GM19467 (cell line): ENCODE data around the gene EVX1.

ENCODE experiments used
- ATAC-seq: cut with Tn5 transposase; IDR thresholded peaks from one replicate; pipeline ENCODE4 v1.9.1; 2021; ENCODE audit warnings: mild to moderate bottlenecking, moderate library complexity; ENCODE audit not compliant: unreplicated experiment

Gene EVX1

DNA sequence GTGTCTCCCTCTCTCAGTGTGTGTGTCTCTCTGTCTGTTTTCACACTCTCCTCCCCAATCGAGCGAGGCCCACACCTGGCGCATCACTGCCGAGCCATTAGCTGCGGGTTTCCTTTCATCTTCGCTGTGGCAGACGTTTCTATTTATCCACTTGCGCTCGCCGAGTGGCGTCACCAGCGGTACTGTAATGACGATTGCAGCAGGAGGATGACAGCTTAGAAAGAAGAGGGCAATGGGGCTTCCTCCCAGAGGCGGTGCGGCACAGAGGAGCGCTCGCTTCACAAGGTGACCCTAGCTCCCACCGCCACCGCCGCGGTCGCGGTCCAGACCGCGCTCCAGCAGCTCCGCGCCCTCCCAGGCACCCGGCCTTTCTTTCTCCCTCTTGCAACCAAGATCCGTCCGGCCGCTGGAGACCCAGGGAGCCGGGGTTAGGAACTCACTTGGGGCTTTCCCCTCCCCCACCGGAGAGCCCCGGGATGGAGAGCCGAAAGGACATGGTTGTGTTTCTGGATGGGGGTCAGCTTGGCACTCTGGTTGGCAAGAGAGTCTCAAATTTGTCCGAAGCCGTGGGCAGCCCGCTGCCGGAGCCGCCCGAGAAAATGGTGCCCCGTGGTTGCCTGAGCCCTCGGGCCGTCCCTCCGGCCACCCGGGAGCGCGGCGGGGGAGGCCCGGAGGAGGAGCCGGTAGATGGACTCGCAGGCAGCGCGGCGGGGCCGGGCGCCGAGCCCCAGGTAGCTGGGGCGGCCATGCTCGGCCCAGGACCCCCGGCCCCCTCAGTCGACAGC lies at the start of gene EVX1:
TSS of gene EVX1 (plus strand) at position 248 of the 785 bp plus-strand sequence. CDS start at position 477, 229 bp downstream.
- ATAC-seq = no peak

DNA sequence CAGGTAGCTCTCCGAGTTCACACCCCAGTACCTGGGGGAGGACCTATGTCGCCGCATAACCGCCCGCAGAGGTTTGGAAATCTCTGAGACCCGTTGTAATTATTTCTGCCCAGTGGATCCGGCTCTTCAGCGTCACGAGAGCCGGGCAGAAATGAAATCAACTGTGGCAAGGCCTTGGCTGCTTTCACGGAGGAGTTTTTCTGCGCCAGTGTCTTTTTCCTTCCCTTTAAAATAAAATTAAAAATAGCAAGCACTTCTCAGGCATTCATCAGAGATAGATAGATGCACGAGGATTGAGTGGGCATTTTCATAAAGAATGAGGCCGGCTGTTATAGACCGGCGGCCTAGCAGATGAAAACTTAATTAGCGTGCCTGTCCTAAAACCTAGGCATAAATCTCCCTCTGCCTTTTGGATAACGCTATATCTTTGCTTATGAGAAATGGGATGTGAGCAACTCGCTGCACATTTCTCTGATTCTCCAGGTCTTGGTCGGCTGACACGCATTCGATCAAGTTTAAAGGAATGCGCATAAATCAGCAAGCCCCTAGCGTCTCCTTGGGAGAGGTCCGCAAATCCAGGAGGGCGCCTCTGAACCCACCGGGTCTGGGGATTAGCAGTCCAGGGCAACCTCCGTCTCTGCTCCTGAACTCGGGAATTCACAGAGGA lies 49.1 kb upstream of the EVX1 start:
- ATAC-seq = no peak

DNA sequence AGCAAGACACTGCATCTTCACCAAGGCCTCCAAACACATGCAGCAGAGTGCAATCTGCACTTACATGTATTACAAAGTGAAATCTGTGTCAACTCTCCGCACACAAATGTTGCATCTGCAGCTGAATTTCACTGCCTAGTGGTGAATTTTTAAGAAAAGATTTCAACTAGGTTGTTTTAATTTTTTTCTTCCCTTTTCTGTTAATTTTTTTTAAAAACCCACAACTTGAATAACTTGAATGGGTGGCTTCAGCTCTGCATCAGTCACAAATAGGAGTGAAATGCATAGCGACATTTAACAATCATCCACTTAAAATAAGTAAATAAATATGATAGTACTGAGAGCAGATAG lies 48.6 kb upstream of the EVX1 start:
- no peak for ATAC-seq

DNA sequence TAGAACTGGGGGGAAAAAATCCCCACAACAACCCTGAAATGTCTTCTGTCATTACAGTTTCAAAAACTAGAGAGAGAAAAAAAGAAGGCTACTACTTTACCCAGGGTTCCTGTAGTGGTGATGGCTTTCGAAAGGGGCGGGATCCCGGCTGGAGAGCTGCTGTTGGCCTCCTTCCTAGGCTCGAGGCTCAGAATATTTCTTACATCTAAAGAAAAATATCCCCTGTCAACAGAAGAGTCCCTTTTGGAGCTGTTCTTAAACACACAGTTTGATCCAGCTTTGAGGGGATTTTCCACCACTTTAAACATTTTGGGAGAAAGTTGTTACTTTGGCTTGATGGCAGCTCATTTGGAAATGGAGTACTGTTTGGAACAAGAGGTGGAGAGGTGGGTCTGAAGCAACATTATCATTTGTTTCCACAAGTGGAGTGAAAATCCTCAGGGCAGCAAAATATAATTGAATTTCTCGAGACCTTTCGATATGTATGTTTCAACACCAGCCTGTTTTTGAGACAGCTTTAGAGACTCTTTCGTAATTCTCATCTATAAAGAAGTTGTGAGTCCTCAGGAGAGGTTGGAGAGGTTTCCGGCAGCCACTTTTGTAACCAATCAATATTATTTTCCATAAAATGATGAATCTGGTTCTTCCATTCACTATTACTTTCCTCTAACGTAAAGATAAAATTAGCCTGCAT lies 47.8 kb upstream of the EVX1 start:
- no peak for ATAC-seq

DNA sequence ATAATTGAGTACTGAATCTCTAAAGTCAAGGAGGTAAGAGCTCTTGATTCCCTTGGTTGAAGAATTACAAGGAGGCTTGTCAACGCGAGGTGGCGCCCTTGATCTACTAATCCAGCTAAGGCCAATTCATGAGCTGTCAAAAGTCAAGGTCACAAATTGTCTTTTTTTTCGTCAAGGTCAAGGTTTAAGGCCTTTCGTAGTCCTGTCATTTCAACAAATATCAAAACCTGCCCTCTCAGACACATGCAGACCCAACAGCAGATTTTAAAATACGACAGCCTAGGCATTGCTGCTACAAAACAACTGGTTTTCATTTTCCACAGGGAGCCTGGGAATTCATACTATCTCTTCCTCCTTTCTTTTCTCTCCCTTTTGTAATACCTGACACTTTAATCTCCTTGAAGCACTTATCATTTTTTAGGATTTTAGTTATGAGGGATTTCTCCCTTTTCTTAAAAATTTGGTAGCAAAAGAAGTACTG lies 46.3 kb upstream of the EVX1 start:
- no peak for ATAC-seq

DNA sequence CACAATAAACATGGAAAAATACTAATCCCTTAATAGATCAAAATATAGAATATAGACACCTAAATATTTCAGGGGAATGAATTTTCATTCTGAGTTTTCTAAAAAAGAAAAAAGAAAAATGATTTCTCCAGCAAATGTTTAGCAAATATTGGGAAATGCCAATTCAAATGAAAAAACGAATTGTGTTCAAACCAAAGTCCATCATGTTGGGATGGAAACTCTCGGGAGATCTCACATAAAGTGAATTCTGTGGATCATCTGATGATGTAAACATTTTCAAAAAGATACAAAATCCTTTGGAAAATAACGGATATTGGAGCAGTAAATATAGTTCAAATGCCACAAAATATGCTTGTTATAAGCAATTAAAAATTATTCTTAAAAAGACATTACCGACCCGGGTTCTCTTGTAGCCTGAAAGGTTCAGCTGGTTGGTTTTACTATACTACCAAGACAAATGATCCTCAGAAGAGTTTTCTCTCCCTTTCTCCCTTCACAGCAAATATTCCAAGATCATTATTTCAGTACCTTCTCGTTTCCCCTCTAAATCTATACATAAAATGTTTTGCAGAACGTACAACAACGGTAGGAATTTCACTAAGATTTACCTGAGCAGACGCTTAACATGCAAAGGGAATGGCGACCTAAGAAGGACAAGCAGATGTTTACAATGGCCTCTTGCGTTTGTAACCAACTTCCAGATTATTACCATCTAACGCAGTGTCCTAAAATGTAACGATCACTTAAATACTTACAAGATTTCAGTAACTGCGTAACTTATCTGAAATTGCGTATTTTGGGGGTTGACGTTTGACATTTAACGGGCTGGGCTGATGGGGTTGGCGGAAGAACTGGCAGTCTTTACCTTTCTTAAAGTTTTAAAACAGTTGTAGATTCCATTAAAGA lies 45.2 kb upstream of the EVX1 start:
- ATAC-seq = no peak

DNA sequence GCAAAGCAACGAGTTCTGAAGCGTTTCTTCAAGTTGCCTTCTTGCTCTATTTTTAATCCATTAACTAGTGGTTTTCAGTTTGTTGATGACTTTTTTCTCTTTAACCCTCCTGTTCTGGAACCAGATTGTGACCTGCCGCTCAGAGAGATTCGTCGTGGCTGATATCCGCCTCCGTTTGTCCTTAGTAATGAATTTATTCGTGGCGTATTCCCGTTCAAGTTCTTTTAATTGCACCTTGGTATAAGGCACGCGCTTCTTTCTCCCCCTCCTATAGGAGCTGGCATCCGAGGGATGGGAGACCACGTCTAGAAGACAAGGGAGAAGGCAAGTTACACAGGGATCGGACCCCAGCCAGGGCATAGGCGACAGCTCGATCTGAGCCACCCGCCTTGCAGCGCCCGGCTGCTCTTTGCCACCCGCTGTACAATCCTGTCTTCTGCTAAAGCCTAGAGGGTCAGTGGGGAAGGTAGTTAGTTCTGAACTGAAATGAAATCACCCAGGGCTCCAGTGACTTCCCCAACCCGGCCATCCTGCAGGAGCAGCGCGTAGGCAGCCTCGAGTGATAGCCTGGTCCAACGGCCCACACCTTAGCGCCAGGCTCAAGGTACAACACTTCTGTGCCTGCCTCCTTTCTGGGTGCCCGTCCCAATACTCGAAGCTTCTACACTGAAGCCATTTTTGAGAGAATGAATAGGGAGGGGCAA lies 44.3 kb upstream of the EVX1 start:
- ATAC-seq = no peak

DNA sequence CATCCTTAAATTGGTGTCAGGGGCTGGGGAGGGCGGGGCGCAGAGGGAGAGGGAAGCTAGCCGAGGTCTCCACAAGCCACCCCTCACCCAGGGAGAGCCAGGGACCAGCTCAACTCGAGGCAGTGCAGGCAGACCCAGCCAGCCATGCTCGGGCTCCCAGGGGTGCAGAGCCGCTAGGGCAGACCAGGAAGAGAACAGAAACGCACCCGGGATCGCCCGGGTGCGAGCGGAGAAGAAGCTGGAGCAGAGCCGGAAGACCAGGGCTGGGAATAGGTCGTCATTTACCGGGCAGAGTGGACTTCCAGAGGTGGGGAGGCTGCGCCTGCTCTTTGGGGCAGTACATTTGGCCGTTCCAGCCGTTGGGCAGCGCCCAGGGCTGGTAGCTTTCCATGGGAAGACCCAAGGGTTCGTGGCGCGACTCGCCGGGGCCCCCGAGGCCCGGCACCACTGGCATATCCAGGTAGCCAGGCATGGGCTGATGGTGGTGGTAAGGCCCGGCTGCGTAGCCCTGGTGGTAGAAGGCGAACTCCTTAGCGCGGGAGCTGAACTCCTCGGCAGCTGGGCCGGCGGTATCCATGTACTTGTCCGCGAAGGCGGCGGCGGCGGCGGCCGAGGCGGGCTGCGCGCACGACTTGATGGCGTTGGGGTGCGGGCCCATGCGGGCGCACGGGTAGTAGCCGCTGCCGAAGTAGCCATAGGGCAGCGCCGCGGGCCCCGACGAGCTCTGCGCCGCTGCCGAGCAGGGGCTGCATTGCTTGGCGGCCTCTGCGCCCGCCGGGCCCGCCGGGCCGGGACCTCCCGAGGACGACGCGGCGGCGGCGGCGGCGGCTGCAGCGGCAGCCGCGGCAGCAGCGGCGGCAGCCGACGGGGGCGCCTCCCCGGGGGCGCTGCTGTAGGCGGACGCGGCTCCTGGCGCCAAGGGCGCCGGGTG lies 43.5 kb upstream of the EVX1 start:
- no peak for ATAC-seq

DNA sequence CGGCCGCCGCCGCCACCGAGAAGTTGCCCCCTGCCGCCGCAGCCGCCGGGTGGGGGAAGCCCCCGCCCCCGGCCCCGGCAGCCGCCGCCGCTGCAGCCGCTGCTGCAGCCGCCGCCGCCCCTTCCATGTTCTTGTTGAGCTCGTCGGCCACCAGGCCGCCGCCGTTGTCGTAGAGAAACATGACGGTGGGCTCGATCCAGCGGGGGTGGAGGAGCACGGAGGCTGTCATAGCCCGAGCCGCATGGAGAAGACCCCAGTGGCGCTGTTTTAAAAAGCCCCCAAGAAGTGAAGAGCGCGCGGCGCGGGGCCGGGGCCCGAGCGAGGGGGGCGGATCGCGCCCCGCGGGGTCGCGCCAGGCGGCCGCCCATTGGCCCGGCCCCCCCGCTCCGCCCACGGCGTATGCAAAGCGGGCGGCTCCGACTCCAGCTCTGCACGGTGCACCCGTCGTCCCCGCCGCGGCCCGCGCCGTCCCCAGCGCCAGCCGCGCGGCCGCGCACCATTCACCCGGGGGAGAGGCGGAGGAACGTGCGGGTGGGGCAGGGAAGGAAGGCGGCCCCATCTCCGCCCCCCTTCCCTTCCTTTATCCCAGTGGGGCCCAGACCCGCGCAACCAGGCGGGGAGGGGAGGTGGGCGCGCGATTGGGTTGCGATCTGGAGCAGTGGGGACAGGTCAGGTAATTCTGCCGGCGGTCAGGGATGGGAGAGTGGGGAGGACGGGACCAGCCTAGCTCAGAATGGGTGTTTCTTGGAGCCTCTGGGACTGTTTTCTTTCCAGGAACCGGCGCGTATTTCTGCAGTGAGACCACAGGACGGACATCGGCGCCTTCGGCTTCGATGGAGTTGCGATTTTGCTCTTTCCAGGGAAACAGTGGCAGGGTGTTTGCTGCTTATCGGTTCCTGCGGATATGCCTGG lies 42.5 kb upstream of the EVX1 start, which contains the start of gene HOXA13:
TSS of gene HOXA13 (minus strand) at position 243 of the 912 bp plus-strand sequence. CDS start at position 229, 14 bp downstream.
- no peak for ATAC-seq

DNA sequence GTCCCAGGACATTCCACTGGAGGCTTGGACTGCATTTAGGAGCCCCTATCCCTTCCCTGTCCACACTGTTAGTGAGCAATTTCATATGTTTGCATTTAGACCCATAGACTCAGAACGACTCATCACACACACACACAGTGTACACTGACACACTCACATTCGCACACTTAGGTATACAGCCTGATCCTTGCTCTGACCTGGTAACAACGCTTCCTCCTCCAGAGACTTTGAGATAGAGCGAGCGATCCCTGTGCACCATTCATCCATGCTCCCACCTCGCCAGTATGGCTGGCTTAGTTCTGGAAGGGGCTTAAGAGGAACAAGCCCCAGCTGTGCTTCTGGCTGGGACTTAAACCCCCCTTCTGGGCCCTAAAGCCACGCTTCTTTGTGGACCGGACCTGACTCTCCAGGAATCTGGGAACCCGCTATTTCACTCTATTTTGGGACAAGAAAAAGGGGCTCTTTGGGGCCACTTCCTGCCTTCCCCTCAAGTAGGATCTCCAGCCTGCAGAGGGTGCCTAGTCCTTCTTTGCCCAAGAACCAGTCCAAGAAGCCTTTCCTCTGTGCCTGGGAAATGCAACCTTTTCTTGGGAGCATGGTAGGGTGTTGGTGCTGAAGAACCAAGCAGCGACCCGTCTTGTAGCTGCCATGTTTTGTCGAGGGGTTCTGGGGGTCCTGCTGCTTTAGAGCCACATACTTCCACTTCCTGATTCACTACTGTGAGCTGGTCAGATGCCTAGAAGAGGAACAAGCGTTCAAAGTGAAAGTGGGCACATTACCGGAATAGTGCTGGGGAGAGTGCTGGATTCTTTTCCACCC lies 41.6 kb upstream of the EVX1 start:
- ATAC-seq = no peak

DNA sequence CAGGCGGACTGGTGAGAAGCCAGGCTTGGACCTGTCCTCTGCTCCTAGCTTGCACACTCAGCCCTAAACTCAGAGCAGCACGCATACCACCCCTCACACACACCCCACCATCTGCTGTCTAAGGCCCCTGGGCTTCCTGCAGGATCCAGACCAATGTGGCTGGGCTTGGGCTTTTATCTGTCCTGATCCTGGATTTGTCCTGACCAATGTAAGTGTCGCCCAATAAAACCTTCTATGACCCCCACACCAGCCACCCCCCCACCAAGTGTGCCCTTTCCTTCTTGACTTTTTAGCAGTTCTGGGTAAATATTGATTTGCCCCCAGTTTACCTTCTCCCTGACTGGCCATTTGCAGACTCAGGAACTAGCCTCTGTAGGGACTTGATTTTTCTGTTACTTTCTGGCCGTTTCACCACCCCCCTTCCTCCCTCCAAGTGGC lies 41.0 kb upstream of the EVX1 start:
- no peak for ATAC-seq

DNA sequence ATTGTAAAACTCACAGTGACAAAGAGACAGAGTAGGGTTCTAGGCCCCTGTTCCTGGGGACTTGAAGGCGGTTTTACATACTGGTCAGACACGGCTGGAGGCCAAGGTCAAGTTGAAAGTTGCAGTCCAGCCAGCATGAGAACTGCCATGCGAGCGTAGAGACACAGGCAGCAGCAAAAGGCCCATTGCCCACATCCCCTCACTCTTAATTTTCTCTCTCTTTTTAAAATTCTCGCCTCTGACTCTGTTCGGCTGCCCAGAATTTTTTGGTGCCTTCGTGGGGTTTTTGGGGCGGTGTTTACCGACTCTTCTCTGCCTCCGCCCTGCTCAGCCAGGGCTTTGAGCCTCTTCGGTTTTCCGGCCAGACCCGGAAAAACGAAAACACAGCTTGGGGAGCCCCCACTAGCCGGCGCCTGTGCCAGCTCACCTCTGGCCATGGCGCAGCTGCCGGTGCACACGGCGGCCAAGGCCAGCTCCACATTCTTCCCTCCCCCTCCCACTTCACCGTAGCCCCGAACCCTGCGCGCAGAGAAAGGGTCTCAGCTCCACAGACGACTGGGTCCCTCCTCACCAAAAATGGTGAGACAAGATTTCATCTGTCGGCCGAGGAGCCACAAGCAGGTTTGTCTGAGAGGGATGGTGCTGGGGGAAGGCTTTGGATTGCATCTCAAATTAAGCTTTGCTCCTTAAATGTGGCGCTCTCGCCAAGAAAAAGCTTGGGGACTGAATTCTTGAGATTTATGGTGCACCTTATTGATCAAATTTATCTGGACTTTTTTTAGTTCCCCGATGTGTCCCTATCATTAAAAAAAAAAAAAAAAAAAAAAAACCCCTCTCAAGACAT lies 40.4 kb upstream of the EVX1 start:
- no peak for ATAC-seq

DNA sequence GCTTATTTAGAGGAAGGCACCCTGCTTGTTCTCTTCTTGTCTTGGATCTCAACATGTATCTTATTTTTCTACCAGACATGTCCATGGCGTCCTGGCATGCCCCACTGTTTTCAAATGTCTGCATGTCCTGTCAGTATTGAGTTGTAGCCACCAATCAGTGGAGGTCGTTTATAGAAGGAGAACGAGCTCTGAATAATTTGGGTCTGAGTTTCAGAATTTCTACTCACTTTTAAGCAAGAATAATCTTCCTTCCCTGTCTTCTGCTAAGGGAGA lies 39.8 kb upstream of the EVX1 start:
- ATAC-seq = no peak

DNA sequence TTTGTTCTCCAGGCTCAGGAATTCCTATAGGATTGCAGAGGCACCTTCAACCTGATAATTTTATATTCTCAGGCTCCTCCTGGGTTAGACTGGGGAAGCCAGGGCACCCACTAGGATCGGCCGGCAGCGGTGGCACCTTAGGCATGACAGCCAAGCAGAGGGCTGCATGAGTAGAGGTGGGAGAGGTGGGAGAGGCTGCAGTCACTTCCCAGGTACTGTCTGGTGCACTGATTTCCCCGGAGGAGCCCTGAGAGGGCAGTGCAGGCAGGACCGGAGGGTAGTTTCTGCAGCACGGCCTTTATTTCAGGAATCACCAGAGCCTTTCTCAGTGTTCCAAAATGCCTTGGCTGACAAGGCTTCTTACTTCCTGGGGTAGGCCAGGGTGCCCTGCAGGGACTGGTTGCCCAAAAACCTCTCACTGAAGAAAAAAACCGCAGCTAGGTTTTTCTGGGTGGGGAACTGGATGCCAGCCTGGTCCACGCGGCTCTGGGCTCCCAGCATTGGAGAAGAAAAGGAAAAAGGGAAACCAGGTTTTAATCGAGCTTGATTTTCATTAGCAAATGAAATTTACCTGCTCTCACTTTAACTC lies 39.1 kb upstream of the EVX1 start:
- no peak for ATAC-seq

DNA sequence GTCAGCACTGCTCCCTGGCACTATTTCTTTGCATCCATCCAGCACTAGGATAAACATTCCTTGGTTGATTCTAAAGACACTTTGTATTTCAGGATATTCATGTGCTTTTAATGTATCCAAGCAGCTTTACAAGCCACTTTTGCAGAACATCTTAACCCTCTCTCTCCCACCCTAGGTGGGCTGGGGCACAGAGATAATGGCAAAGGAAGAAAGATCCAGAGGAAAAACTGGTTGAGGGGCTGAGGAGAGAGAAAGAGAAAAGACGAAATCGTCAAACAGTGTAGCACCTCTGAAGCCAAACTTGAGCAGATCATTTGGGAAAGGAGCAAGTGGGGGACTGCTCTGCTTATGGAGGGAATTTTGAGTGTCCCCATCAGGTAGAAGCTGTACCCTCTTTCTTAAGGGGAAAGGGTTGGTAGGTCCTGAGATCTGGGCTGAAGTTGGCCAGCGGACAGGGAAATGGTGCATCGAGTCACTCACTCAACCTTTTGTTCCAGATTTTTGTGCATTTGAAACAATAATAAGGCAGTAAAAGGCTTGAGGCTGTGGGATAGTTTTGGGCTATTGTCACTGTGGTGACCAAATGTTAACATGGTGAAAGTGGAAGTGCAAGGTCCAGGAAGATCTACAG lies 38.5 kb upstream of the EVX1 start:
- ATAC-seq = no peak
